MCF 10A (cell line): Measurements from ENCODE around the gene MOXD1. TPM values are rescaled to one million over a fixed set of nuclear protein-coding genes. Genes with fewer than 3 reads are reported as not detected.

Source experiments
- BruUV-seq: library from RNA; stranded (reverse); fragments of 400-500 nt; replicated peaks from 2 replicates; lab custom pipeline; 2021; lab: Mats Ljungman, UMichigan
- CTCF ChIA-PET: fragments of 300-600 bp; sonication (Branson Sonifier 250); formaldehyde crosslinking; extraction: SDS; loops from one replicate; lab custom pipeline; 2021; ENCODE audit warnings: antibody characterized with exemption, inconsistent platforms; lab: Yijun Ruan, JAX
- POLR2A ChIA-PET: fragments of 300-600, 350-650 bp; sonication (Branson Sonifier 250); formaldehyde crosslinking; extraction: SDS; loops from one replicate; lab custom pipeline; 2020; ENCODE audit warnings: antibody characterized with exemption, inconsistent platforms; lab: Yijun Ruan, JAX
- DNase-seq: peaks from one replicate; pipeline ENCODE4 v3.0.0-alpha.2; 2018; ENCODE audit not compliant: unreplicated experiment
- H3K27ac Mint-ChIP-seq: one replicate; pipeline ENCODE4 v1.8.0; 2022; ENCODE audit warnings: mild to moderate bottlenecking, low read depth, mixed read lengths; ENCODE audit not compliant: unreplicated experiment
- H3K27me3 Mint-ChIP-seq: one replicate; pipeline ENCODE4 v1.8.0; 2022; ENCODE audit warnings: mixed read lengths; ENCODE audit not compliant: insufficient read depth, unreplicated experiment
- H3K36me3 Mint-ChIP-seq: one replicate; pipeline ENCODE4 v1.8.0; 2022; ENCODE audit warnings: mild to moderate bottlenecking, moderate library complexity, mixed read lengths; ENCODE audit not compliant: insufficient read depth, unreplicated experiment
- H3K4me1 Mint-ChIP-seq: one replicate; pipeline ENCODE4 v1.8.0; 2022; ENCODE audit warnings: mixed read lengths; ENCODE audit not compliant: insufficient read depth, unreplicated experiment
- H3K4me3 Mint-ChIP-seq: one replicate; pipeline ENCODE4 v1.8.0; 2022; ENCODE audit warnings: mild to moderate bottlenecking, moderate library complexity, mixed read lengths; ENCODE audit not compliant: unreplicated experiment
- H3K9me3 Mint-ChIP-seq: one replicate; pipeline ENCODE4 v1.8.0; 2022; ENCODE audit warnings: mixed read lengths; ENCODE audit not compliant: unreplicated experiment
- CTCF ChIP-seq: fragments of 200-600 bp; IDR thresholded peaks from one replicate; pipeline ENCODE4 v1.8.0; 2022; ENCODE audit warnings: antibody characterized with exemption, mild to moderate bottlenecking; ENCODE audit not compliant: unreplicated experiment
- intact Hi-C: fragments of 100-400 bp; cut with micrococcal nuclease; formaldehyde crosslinking; loops from 2 replicates; pipeline ENCODE4 v1.14.1; 2022
- total RNA-seq: library from RNA; stranded (reverse); gene quantifications from 2 replicates; pipeline ENCODE4 v1.2.3, GENCODE V29; 2022

MOXD1 gene
- total RNA-seq, 1 experiment from 2014 or later, result 0.09 TPM

GRCh38 chr6:132341646-132342045, 59.6 kb downstream of the MOXD1 start:
- POLR2A ChIA-PET, result interaction anchor here (1.0 kb wide), 1 partner anchor 15 kb away, joined by 3 read pairs; no protein-coding TSS in a partner anchor

GRCh38 chr6:132334521-132334885, 66.8 kb downstream of the MOXD1 start:
- Mint-ChIP-seq H3K4me1 (peaks cover 20% of the 10 kb centered on the region), H3K27ac (peak overlapping the region; percentile 14), H3K4me3 (no peak overlapping the region), H3K9me3 (no peaks in the 10 kb centered on the region), H3K36me3 (no peaks in the 10 kb centered on the region), H3K27me3 (no peaks in the 10 kb centered on the region)
- DNase-seq, result no peak
- intact Hi-C loops, result no loop called here
- no TSS peak for BruUV-seq
- POLR2A ChIA-PET, result interaction anchor here (0.9 to 1.3 kb wide), 5 partner anchors 9 to 178 kb away, joined by 3 to 5 read pairs (median 3); partner anchors contain the start of gene STX7
- CTCF ChIA-PET, result interaction anchor here (0.7 to 2.4 kb wide), 6 partner anchors 10 to 150 kb away, joined by 3 to 11 read pairs (median 4); no protein-coding TSS in a partner anchor
- TF ChIP-seq CTCF, result no peak

More at GRCh38 chr6:132341646-132342045, 59.6 kb downstream of the MOXD1 start:
- Mint-ChIP-seq H3K9me3 (peaks cover 8% of the 10 kb centered on the region), H3K4me1 (no peaks in the 10 kb centered on the region), H3K4me3 (no peak overlapping the region), H3K27me3 (no peaks in the 10 kb centered on the region), H3K27ac (no peak overlapping the region), H3K36me3 (no peaks in the 10 kb centered on the region)
- no peak for DNase-seq
- intact Hi-C loops, result no loop called here
- CTCF ChIA-PET, result interaction anchor here (1.0 to 1.5 kb wide), 2 partner anchors 41 to 62 kb away, joined by 4 to 7 read pairs; no protein-coding TSS in a partner anchor
- BruUV-seq, result no TSS peak
- TF ChIP-seq CTCF, result no peak

- peak; percentile 87 for DNase-seq
- H3K4me1 Mint-ChIP-seq, result peaks cover 20% of the 10 kb centered on the region
- ChIA-PET CTCF (interaction anchor here (0.6 to 2.4 kb wide), 8 partner anchors 9 to 150 kb away, joined by 3 to 11 read pairs (median 4); no protein-coding TSS in a partner anchor), POLR2A (interaction anchor here (0.9 to 1.3 kb wide), 6 partner anchors 8 to 179 kb away, joined by 3 to 5 read pairs (median 3); partner anchors contain the start of gene STX7)
- H3K27ac Mint-ChIP-seq, result peak overlapping the region; percentile 36
- intact Hi-C loops, result no loop called here
- H3K27me3 Mint-ChIP-seq, result no peaks in the 10 kb centered on the region
- no peak overlapping the region for H3K4me3 Mint-ChIP-seq
- H3K9me3 Mint-ChIP-seq, result no peaks in the 10 kb centered on the region
- BruUV-seq, result no TSS peak
- H3K36me3 Mint-ChIP-seq, result no peaks in the 10 kb centered on the region
- no peak for TF ChIP-seq CTCF
These were observed 67.4 kb downstream of the MOXD1 start for GRCh38 chr6:132333639-132334520.

GRCh38 chr6:132330759-132331158, 70.5 kb downstream of the MOXD1 start:
- no TSS peak for BruUV-seq
- no peaks in the 10 kb centered on the region for H3K36me3 Mint-ChIP-seq
- no peak overlapping the region for H3K27ac Mint-ChIP-seq
- no peak overlapping the region for H3K4me3 Mint-ChIP-seq
- H3K9me3 Mint-ChIP-seq, result no peaks in the 10 kb centered on the region
- ChIA-PET POLR2A (interaction anchor here (0.6 to 1.3 kb wide), 5 partner anchors 10 to 180 kb away, joined by 3 to 6 read pairs (median 3); no protein-coding TSS in a partner anchor), CTCF (interaction anchor here (0.5 to 1.8 kb wide), 5 partner anchors 30 to 195 kb away, joined by 3 to 9 read pairs (median 6); no protein-coding TSS in a partner anchor)
- no peaks in the 10 kb centered on the region for H3K27me3 Mint-ChIP-seq
- no peak for TF ChIP-seq CTCF
- no peak for DNase-seq
- intact Hi-C loops, result no loop called here
- peaks cover 20% of the 10 kb centered on the region for H3K4me1 Mint-ChIP-seq
